ENCODE measurements around the gene RILPL2. TPM values are rescaled to one million over a fixed set of nuclear protein-coding genes. Genes with fewer than 3 reads are reported as not detected.
A peak's percentile ranks its signal among the peaks of the same experiment; 100 is the strongest.

Gene RILPL2
- total and polyA plus RNA-seq, 2 of the 13 experiments (the other 11 are each of a cell fraction or from before 2014, with no cell fraction given): 2.7 to 8.1 TPM

DNA sequence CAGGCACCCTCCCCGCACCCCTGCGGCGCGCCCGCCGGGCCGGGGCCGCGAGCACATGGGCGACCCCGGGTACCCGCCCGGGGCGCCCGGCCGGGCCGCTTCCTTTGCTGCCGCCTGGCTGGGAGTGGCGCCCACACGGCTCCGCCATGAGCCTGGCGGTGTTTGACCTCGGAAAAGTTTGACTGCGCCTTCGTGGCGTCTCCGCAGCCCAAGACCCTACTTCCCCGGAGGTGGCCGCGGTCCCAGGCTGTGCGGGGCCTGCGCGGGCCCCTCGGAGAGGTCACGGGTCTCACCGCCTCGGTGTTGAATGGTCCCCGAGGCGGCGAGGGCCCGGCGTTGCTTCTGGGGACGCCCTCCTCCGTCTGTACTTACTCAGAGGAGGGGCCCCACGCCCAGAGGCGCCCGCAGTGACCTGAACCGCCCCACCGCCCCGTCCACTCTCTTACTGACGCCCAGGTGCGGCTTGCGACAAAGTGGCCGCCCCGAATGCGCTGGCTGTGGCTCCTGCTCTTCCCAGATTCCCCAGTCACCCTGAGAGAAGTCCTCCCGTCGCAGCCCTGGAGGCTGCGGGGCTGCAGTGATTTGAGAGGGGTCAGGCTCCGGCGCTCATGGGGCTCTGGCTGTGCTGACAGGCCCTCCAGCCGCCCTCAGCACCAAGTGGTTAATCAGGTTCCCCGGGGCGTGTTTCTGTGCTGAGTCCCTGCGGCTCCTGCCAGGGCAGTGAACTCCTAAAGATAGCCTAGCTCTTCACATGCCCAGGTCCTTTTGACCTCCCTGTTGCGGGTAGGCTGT, 46.7 kb downstream of the RILPL2 start (continued):
- no peak for TF ChIP-seq SP140L (CRISPR knock-in tag; IDR thresholded peaks at IDR 0.05; ENCODE audit: borderline replicate concordance)
- TF ChIP-seq STAT5B (CRISPR knock-in tag; IDR thresholded peaks at IDR 0.05): no peak
- TF ChIP-seq ZNF557 (CRISPR knock-in tag; IDR thresholded peaks at IDR 0.05): no peak
- TF ChIP-seq, protein P1, sequence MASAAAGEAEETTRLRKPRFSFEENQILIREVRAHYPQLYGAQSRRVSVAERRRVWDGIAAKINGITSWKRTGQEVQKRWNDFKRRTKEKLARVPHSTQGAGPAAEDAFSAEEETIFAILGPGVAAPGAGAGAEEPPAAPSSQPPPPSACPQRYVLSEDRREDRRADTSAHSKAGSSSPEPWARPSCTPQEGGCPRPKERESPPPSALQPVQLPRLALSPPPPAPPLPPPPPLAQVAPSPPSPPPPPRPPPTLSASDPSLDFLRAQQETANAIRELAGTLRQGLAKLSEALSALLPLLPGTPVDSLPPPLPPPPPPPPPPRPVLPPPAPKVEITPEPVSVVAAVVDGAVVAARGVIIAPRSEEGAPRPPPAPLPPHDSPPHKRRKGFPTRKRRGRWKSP (CRISPR knock-in tag; IDR thresholded peaks at IDR 0.05): no peak
- no peak for TF ChIP-seq ZFP41 (CRISPR knock-in tag; IDR thresholded peaks at IDR 0.05; ENCODE audit: borderline replicate concordance)
- no peak for TF ChIP-seq GABPA (IDR thresholded peaks at IDR 0.05; ENCODE audit: low read depth, low read length)
- no peak for TF ChIP-seq GABPA (CRISPR knock-in tag; IDR thresholded peaks at IDR 0.05; ENCODE audit: low read depth)
- TF ChIP-seq ZFYVE20 (CRISPR knock-in tag; IDR thresholded peaks at IDR 0.05; ENCODE audit: borderline replicate concordance, low read depth): no peak
- TF ChIP-seq YEATS2 (CRISPR knock-in tag; IDR thresholded peaks at IDR 0.05; ENCODE audit: borderline replicate concordance): 0 out of 2 replicates have a peak, but pooled peaks have one; percentile 37
- TF ChIP-seq, protein P2, sequence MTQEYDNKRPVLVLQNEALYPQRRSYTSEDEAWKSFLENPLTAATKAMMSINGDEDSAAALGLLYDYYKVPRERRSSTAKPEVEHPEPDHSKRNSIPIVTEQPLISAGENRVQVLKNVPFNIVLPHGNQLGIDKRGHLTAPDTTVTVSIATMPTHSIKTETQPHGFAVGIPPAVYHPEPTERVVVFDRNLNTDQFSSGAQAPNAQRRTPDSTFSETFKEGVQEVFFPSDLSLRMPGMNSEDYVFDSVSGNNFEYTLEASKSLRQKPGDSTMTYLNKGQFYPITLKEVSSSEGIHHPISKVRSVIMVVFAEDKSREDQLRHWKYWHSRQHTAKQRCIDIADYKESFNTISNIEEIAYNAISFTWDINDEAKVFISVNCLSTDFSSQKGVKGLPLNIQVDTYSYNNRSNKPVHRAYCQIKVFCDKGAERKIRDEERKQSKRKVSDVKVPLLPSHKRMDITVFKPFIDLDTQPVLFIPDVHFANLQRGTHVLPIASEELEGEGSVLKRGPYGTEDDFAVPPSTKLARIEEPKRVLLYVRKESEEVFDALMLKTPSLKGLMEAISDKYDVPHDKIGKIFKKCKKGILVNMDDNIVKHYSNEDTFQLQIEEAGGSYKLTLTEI (CRISPR knock-in tag; conservative IDR thresholded peaks at IDR 0.05): no peak
- no peak for TF ChIP-seq ZNF790 (CRISPR knock-in tag; IDR thresholded peaks at IDR 0.05; ENCODE audit: borderline replicate concordance)
- TF ChIP-seq ZC3H4 (CRISPR knock-in tag; IDR thresholded peaks at IDR 0.05; ENCODE audit: borderline replicate concordance): no peak
- TF ChIP-seq, protein P3, sequence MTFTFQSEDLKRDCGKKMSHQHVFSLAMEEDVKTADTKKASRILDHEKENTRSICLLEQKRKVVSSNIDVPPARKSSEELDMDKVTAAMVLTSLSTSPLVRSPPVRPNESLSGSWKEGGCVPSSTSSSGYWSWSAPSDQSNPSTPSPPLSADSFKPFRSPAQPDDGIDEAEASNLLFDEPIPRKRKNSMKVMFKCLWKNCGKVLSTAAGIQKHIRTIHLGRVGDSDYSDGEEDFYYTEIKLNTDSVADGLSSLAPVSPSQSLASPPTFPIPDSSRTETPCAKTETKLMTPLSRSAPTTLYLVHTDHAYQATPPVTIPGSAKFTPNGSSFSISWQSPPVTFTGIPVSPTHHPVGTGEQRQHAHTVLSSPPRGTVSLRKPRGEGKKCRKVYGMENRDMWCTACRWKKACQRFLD (CRISPR knock-in tag; IDR thresholded peaks at IDR 0.05; ENCODE audit: borderline replicate concordance): no peak
- no peak for TF ChIP-seq TCF12 (IDR thresholded peaks at IDR 0.05)
- TF ChIP-seq TCF12 (CRISPR knock-in tag; IDR thresholded peaks at IDR 0.05): 0 out of 2 replicates have a peak, but pooled peaks have one; percentile 36
- TF ChIP-seq XBP1 (CRISPR knock-in tag; IDR thresholded peaks at IDR 0.05): no peak
- TF ChIP-seq ZFP82 (CRISPR knock-in tag; IDR thresholded peaks at IDR 0.05; ENCODE audit: borderline replicate concordance): no peak
- no peak for TF ChIP-seq PPARG (CRISPR knock-in tag; conservative IDR thresholded peaks at IDR 0.05)
- TF ChIP-seq, protein P4, sequence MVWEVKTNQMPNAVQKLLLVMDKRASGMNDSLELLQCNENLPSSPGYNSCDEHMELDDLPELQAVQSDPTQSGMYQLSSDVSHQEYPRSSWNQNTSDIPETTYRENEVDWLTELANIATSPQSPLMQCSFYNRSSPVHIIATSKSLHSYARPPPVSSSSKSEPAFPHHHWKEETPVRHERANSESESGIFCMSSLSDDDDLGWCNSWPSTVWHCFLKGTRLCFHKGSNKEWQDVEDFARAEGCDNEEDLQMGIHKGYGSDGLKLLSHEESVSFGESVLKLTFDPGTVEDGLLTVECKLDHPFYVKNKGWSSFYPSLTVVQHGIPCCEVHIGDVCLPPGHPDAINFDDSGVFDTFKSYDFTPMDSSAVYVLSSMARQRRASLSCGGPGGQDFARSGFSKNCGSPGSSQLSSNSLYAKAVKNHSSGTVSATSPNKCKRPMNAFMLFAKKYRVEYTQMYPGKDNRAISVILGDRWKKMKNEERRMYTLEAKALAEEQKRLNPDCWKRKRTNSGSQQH (CRISPR knock-in tag; IDR thresholded peaks at IDR 0.05; ENCODE audit: low read depth): no peak
- 0 out of 2 replicates have a peak, but pooled peaks have one; percentile 12 for TF ChIP-seq KAT8 (CRISPR knock-in tag; IDR thresholded peaks at IDR 0.05)
- TF ChIP-seq TOPORS (CRISPR knock-in tag; IDR thresholded peaks at IDR 0.05): no peak
- no peak for TF ChIP-seq ZNF274 (CRISPR knock-in tag; IDR thresholded peaks at IDR 0.05)
- TF ChIP-seq, protein P5, sequence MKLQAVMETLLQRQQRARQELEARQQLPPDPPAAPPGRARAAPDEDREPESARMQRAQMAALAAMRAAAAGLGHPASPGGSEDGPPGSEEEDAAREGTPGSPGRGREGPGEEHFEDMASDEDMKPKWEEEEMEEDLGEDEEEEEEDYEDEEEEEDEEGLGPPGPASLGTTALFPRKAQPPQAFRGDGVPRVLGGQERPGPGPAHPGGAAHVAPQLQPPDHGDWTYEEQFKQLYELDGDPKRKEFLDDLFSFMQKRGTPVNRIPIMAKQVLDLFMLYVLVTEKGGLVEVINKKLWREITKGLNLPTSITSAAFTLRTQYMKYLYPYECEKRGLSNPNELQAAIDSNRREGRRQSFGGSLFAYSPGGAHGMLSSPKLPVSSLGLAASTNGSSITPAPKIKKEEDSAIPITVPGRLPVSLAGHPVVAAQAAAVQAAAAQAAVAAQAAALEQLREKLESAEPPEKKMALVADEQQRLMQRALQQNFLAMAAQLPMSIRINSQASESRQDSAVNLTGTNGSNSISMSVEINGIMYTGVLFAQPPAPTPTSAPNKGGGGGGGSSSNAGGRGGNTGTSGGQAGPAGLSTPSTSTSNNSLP (IDR thresholded peaks at IDR 0.05; ENCODE audit: low read depth, low read length): no peak
- no peak; the same call in 1 of the 2 replicates for TF ChIP-seq NAIF1 (CRISPR knock-in tag; IDR thresholded peaks at IDR 0.05; ENCODE audit: borderline replicate concordance)

Measured in HepG2 (cell line).